GM18951 (cell line): ENCODE results near the gene SDSL.

ENCODE experiments used
- POLR2A ChIP-seq: IDR thresholded peaks from 4 replicates; pipeline ENCODE4 v1.6.1; 2011; ENCODE audit warnings: mild to moderate bottlenecking; ENCODE audit not compliant: insufficient read length, insufficient read depth; ENCODE audit errors: extremely low read depth
- in situ Hi-C: fragments of 300-500 bp; cut with MboI; formaldehyde crosslinking; loops from one replicate; pipeline ENCODE4 v1.12.0; 2022; ENCODE audit warnings: low sequenced_read_pairs, mixed read lengths, inconsistent platforms; ENCODE audit not compliant: unreplicated experiment

The SDSL gene

GRCh38 chr12:113473400-113473799 is 51.2 kb downstream of the SDSL start:
- TF ChIP-seq POLR2A = no peak
- in situ Hi-C loops = loop anchor here (25.0 kb wide), 1 partner anchor 439 kb away; no protein-coding TSS in a partner anchor

- no peak for TF ChIP-seq POLR2A
- in situ Hi-C loops = loop anchor here (25.0 kb wide), 1 partner anchor 438 kb away; no protein-coding TSS in a partner anchor
Measured at GRCh38 chr12:113473942-113474341, 51.8 kb downstream of the SDSL start.

GRCh38 chr12:113474635-113475436 is 52.7 kb downstream of the SDSL start:
- in situ Hi-C loops = loop anchor here (25.0 kb wide), 1 partner anchor 437 kb away; no protein-coding TSS in a partner anchor
- no peak for TF ChIP-seq POLR2A

GRCh38 chr12:113475451-113476175 is 53.4 kb downstream of the SDSL start:
- TF ChIP-seq POLR2A = no peak
- in situ Hi-C loops = no loop called here

- in situ Hi-C loops = no loop called here
Measured at GRCh38 chr12:113476176-113476986, 54.2 kb downstream of the SDSL start.

GRCh38 chr12:113477171-113477841 is 55.1 kb downstream of the SDSL start:
- no peak for TF ChIP-seq POLR2A
- in situ Hi-C loops = no loop called here

More at GRCh38 chr12:113476176-113476986, 54.2 kb downstream of the SDSL start:
- TF ChIP-seq POLR2A = no peak

- in situ Hi-C loops = no loop called here
Measured at GRCh38 chr12:113477842-113478215, 55.6 kb downstream of the SDSL start.

GRCh38 chr12:113478351-113479011 is 56.3 kb downstream of the SDSL start:
- no peak for TF ChIP-seq POLR2A
- in situ Hi-C loops = no loop called here

More at GRCh38 chr12:113477842-113478215, 55.6 kb downstream of the SDSL start:
- TF ChIP-seq POLR2A = no peak

GRCh38 chr12:113479216-113479589 is 57.0 kb downstream of the SDSL start:
- in situ Hi-C loops = no loop called here

GRCh38 chr12:113479590-113480335 is 57.6 kb downstream of the SDSL start:
- no peak for TF ChIP-seq POLR2A
- in situ Hi-C loops = no loop called here

More at GRCh38 chr12:113479216-113479589, 57.0 kb downstream of the SDSL start:
- TF ChIP-seq POLR2A = no peak

GRCh38 chr12:113480336-113480971 is 58.3 kb downstream of the SDSL start:
- no peak for TF ChIP-seq POLR2A
- in situ Hi-C loops = no loop called here
